ENCODE data around the gene LMOD1.
"Not testable (repeated sequence)": the region's sequence is repeated elsewhere in the genome, so short reads cannot be mapped to it uniquely, and the experiment has no call there.

The LMOD1 gene

DNA sequence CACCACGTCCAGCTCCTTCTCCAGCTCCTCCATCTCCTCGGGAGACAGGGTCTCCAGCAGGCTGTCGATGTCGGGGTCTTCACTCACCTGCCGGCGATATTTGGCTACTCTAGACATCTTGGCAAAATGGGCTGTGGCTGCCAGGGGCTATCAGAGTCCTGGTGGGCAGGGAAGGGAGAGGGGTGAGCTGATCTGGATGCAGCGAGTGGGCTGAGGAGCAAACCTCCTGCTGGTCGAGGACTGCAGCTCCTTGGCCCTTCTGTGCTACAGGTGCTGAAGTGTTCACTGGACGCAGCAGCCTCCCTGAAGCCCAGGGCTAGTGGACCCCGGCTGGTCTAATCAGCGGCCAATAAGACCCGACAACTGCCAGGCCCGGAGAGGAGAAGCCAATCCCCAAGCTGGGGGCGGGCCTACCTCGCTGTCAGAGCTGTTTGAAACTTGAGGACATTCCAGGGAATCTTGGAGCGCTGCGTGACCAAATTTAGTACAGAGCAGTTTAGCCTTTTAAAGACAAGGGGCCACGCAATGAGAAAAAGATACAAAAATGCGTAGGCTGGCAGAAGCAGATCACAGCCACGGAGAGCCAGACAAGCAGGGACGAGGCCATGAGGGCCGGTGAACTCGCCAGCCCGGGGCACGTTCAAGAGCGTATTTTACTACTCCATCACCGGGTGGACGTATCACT, at the start of gene LMOD1:
TSS of gene LMOD1 (minus strand) at position 325 of the 685 bp plus-strand sequence. CDS start at position 117, 208 bp downstream.
- no peak within 1 kb of the TSS for H3K27ac ChIP-seq
- no peak for DNase-seq (ENCODE audit: low read depth, low spot score)

DNA sequence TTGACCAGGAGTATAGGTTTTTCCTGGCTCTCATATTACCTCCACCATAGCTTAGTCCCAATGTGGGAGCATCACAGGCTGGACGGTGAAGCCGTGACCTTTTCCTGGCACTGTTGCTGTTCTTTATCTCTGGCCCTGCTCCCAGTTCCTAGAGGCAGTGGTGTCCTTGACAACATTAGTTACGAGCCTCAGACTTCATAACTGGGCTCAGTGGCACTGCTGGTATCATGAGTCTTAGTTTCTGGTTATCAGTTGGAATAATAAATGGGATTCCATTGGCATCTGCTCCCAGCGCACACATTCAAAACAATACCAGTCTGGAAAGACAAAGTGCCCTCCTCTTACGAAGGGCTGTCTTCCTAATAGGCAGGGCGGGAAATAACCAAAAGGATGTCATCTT, 44.1 kb upstream of the LMOD1 start:
- no peak overlapping the region for H3K27ac ChIP-seq

DNA sequence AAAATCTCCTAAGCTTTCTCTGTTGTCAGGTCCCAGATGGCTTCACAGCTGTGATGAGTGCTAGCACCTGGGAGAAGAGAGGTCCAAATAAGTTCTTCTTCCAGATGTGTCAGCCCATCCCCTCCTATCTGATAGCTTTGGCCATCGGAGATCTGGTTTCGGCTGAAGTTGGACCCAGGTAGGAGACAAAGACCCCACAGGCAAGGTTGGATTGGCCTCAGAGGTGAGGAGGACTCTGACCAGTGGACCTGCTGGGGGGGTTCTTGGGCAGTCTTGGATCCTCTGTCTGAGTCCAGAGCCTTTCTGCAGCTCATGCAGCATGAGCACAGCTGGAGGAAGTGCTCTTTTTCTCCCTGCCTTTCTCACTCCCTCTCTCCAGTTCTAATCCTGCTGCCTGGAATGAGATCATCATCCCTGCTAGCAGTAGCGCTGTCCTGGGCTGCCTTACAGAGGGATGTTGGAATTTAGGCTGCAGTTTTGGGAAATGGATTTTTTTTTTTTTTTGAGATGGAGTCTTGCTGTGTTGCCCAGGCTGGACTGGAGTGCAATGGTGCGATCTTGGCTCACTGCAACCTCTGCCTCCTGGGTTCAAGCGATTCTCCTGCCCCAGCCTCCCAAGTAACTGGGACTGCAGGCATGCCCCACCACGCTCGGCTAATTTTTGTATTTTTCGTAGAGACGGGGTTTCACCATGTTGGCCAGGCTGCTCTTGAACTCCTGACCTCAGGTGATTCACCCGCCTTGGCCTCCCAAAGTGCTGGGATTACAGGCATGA, 43.2 kb upstream of the LMOD1 start:
- no peak overlapping the region for H3K27ac ChIP-seq
- no peak for DNase-seq (ENCODE audit: low read depth, low spot score)

More for the DNA sequence above, 44.1 kb upstream of the LMOD1 start:
- no peak for DNase-seq (ENCODE audit: low read depth, low spot score)

DNA sequence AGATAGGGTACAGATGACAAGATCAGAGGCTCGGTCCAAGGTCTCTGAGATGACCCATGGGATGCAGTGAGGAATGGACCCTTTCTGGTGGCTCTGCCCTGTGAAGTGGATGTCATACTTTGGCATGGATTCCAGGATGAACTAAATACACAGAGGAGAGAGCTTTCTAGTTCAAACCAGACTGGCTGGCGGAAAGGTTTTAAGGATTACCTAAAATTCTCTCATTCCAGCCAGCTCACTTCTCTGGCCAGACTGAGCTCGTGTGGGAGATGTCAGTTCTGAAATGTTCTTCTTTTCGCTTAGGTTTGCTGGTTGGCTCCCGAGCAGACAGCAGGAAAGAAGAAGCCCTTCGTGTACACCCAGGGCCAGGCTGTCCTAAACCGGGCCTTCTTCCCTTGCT, 42.3 kb upstream of the LMOD1 start:
- H3K27ac ChIP-seq: no peak overlapping the region
- no peak for DNase-seq (ENCODE audit: low read depth, low spot score)

DNA sequence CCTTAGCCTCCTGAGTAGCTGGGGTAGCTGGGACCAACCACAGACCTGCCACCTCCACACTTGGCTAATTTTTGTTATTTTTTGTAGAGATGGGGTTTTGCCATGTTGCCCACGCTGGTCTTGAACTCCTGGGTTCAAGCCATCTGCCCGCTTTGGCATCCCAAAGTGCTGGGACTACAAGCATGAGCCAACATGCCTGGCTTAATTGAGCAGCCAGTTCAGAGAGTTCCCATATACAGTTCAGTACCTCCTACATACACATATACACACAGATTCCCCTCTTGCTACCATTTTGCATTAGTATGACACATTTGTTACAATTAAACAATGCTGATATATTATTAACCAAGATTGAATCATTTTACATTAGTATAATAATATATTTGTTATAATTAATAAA, 39.0 kb upstream of the LMOD1 start:
- no peak for DNase-seq (ENCODE audit: low read depth, low spot score)

DNA sequence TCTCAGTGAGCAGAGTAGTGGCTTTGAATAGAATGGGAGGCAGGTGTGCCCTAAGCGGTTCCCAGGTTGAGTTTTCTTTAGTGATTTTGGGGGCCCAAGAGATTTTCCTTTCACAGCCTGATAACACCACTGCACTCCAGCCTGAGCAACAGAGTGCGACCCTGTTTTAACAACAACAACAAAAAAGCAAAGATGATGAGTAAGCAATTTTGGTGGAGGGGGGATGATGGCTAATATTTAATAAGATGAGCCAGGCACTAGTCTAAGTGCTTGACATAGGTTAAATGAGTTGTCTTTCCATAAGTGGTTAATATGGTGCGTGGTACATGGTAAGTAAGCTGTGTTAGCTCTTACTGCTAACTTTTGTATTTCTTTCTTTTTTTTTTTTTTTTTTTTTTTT, 38.1 kb upstream of the LMOD1 start:
- H3K27ac ChIP-seq: no peak overlapping the region
- no peak for DNase-seq (ENCODE audit: low read depth, low spot score)

More for the DNA sequence above, 39.0 kb upstream of the LMOD1 start:
- peak overlapping the region; percentile 78 for H3K27ac ChIP-seq

DNA sequence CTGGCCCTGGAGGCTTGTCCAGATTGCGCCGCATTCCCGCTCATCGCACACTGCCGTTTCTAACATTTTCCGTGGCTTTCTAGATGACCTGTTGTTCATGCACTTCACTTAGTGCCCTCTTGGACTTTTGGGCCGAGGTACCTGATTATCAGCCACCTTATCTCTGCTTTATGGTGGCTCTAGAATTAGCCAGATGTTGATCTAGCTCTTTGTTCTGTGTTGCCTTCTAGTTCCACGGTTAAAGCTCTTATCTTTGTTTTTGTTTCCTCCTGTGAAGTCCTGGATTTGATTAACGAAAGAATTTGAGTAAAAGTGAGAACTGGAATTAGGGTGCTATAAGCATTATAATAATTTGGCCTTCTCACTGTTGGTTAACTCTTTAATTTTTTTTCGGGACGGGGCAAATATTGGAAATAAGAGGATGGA, 37.0 kb upstream of the LMOD1 start:
- peak overlapping the region; percentile 78 for H3K27ac ChIP-seq
- no peak for DNase-seq (ENCODE audit: low read depth, low spot score)

DNA sequence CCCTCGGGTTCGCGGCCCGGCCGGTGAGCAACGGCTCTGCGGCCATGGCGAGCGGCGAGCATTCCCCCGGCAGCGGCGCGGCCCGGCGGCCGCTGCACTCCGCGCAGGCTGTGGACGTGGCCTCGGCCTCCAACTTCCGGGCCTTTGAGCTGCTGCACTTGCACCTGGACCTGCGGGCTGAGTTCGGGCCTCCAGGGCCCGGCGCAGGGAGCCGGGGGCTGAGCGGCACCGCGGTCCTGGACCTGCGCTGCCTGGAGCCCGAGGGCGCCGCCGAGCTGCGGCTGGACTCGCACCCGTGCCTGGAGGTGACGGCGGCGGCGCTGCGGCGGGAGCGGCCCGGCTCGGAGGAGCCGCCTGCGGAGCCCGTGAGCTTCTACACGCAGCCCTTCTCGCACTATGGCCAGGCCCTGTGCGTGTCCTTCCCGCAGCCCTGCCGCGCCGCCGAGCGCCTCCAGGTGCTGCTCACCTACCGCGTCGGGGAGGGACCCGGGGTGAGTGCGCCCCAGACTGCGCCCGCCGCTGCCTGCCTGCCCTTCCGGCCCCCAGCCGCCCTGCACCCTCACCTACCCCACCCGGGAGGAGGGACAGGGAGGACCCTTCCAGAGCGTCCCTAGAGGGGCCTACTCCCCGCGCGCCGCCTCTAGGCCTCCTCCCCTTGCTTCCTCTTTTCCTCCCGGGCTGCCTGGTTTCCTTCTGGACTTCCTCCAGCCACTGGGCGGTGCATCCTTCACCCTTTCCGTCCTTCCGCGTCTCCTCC, 36.5 kb upstream of the LMOD1 start, which contains the start of gene RNPEP:
TSS of gene RNPEP (plus strand) at position 26 of the 757 bp plus-strand sequence. CDS start at position 45, 19 bp downstream.
- no peak for DNase-seq (ENCODE audit: low read depth, low spot score)
- H3K27ac ChIP-seq: peak within 1 kb of the TSS; percentile 78

DNA sequence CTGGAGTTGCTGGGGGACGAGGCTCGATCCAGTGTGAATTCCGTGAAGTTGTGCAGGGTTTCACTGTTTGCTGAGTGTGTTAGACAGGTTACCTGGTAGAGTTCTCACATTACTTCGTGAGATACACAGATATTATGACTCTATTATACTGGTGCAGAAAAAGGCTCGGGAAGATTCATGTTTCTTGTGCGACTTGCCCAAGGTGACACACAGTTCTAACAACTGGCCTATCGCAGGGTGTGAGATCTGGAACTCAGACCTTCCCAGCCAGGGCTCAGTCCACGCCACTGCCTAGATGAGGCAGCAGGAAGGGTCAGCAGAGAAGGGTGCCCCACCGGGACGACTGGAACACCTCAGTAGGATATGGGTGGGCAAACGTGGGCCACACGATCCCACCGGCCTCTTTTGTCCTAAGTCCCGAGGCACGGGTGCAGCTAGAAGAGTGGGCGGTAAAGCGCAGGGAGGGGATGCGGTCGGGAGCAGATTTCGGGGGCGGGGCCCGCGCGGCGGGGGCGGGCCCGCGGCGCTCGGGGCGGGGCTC, 35.8 kb upstream of the LMOD1 start:
- H3K27ac ChIP-seq: peak overlapping the region; percentile 78
- no peak for DNase-seq (ENCODE audit: low read depth, low spot score)

DNA sequence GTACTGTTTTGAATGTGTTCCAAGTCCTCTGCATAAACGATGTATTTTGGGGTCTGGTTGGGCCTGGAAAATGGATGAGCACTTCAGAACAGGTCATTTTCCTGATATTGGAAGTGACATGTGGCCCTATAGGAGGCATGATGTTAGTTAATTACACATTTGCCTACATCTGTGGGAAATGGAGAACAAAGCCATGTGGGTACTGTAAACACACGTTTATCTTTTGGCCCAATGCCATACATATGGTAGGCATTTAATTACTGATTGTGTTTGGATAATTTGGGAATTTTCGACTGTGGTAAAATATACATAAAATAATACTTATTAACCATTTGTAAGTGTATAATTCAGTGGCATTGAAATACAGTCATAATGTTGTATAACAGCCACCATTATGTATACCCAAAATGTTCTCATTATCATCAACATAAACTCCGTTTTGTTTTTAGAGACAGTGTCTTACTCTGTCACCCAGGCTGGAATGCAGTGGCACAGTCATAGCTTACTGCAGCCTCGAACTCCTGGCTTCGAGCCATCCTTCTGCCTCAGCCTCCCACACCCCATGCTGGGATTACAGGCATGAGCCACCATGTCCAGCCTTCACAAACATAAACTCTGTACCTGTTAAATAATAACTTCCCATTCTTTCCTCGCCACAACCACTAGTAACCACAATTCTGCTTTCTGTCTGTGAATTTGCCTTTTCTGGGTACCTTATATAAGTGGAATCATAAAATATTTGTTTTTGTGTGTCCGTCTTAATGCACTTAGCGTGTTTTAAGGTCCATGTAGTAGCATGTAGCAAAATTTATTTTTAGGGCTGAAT, 24.2 kb upstream of the LMOD1 start:
- no peak overlapping the region for H3K27ac ChIP-seq
- no peak for DNase-seq (ENCODE audit: low read depth, low spot score)

DNA sequence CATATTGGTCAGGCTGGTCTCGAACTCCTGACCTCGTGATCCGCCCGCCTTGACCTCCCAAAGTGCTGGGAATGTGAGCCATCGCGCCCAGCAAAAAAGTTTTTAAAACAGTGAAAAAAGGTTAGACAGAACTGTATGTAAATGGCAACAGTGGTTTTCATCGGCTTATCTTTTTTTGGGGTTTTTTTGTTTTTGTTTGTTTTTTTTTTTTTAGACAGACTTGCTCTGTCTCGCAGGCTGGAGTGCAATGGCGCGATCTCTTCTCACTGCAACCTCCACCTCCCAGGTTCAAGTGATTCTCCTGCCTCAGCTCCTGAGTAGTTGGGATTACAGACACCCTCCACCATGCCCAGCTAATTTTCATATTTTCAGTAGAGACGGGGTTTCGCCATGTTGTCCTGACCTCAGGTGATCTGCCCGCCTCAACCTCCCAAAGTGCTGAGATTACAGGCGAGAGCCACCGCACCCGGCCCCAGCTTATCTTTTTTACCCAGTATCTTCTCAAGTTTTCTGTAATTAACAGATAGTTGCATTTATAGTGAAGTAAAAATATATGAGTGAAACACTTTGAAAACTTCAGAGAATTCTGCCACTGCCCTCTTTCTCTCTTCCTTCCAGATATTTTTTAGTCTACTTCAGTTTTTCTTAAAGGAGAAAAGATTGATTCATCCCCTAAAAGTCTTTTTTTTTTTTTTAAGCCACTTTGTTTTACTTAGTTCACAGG, 22.0 kb upstream of the LMOD1 start:
- no peak for DNase-seq (ENCODE audit: low read depth, low spot score)

DNA sequence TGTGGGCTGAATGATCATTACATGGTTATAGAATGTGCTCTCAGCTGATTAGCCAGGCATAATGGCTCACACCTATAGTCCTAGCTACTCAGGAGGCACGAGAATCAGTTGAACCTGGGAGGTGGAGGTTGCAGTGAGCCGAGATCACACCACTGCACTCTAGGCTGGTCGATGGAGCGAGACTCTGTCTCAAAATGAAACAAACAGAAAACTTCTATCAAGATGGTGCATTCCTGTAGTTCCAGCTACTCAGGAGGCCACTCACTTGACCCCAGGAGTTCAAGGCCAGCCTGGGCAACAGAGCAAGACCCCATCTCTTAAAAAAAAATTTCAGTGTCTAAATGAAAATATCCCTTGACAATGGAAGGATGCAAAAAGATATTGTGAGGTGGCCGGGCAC, 19.8 kb upstream of the LMOD1 start:
- no peak overlapping the region for H3K27ac ChIP-seq
- no peak for DNase-seq (ENCODE audit: low read depth, low spot score)

More for the DNA sequence above, 22.0 kb upstream of the LMOD1 start:
- no peak overlapping the region for H3K27ac ChIP-seq

DNA sequence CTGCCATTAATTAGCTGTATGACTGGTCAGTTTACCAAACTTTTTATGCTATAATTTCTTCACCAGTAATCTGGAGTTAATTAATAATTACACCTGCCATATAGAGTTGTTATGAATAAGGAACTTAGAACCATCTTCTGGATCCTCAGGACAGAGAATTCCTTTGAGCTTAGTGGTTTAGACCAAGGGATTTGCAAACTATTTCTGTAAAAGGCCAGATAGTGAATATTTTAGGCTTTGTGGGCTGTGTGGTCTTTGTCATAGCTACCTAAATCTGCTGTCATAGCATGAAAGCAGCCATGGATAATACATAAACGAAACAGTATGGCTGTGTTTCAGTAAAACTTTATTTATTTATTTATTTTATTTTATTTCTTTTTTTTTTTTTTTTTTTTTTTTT, 17.9 kb upstream of the LMOD1 start:
- no peak for DNase-seq (ENCODE audit: low read depth, low spot score)
- H3K27ac ChIP-seq: no peak overlapping the region

DNA sequence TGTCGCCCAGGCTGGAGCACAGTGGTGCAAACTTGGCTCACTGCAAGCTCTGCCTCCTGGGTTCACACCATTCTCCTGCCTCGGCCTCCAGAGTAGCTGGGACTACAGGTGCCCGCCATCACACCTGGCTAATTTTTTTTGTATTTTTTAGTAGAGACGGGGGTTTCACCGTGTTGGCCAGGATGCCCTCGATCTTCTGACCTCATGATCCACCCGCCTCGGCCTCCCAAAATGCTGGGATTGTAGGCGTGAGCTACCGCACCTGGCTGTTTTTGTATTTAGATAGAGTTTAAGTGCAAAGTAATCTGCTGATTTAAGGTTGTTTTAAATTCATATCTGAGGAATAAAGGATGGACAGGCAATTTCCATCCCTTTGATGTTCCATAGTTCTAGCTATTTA, 16.0 kb upstream of the LMOD1 start:
- DNase-seq (ENCODE audit: low read depth, low spot score); H3K27ac ChIP-seq: not testable (repeated sequence)

DNA sequence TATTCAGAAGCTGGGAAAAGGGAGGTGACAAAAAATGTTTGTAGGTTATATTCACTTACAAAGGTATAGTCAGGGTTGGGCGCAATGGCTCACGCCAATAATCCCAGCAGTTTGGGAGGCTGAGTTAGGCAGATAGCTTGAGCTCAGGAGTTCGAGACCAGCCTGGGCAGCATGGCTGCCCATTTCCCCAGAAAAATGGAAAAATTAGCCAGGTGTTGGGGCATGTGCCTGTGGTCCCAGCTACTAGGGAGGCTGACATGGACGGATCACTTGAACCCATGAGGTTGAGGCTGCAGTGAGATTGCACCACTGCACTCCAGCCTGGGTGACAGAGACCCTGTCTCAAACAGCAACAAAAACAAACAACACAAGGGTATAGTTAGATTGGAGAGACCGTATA, 12.0 kb upstream of the LMOD1 start:
- H3K27ac ChIP-seq: no peak overlapping the region
- DNase-seq (ENCODE audit: low read depth, low spot score): no peak

DNA sequence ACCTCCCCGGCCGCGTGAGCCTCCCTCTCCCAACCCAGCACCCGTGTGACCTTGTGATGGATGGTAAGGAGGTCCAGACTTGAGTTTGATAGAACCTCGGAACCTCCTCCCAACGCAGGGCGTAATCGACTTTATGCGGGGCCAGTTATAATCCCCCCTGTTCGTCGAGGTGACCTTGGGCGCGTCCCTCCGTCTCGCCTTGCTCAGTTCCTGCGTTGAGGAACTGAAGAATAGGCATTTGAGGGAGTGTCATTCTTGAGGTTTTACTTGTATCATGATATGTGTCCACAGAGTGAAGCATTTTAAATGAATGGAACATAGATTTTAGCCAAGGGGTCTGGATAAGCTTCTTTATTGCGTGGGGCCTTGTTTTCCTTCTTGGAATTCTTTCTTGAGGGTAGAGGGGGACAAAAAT, 9.4 kb upstream of the LMOD1 start:
- peak overlapping the region; percentile 46 for H3K27ac ChIP-seq
- no peak for DNase-seq (ENCODE audit: low read depth, low spot score)

DNA sequence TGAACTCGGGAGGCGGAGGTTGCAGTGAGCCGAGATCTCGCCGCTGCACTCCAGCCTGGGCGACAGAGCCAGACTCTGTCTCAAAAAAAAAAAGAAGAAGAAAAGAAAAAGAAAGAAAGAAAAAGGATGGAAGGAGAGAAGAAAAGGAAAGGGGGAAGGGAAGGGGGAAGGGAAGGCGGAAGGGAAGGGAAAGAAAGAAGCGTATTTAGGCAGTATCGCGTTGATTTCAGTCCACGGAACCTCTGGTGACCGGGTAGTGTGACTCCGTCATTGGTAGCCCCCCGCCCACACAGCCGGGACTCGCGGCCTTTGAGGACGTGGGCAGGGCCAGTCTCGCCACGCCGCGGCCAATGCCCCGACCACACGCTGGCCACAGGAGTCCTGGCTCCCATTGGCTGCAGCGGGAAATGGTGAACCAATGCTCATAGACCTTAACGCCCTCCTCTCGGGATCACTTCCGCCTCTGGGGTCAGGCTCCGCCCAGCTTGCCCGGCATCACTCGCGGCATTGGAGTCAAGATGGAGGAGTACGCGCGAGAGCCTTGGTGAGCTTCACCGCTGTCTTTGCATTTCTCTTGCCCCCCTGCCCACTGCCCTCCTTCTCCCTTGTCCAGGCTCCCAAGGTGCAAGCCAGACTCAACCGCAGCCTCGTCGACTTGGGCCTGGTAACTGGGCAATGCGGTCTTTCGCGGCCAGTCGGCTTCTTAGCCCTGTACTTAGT, 8.8 kb upstream of the LMOD1 start, which contains the start of gene TIMM17A:
TSS of gene TIMM17A (plus strand) at position 495 of the 720 bp plus-strand sequence. CDS start at position 519, 24 bp downstream.
- H3K27ac ChIP-seq: peak within 1 kb of the TSS; percentile 46
- DNase-seq (ENCODE audit: low read depth, low spot score): peak; percentile 79
